ENCODE measurements around the gene DDR2.

GRCh38 chr1:162753001-162753658 is 120.9 kb downstream of the DDR2 start:
- TF ChIP-seq, protein P1, sequence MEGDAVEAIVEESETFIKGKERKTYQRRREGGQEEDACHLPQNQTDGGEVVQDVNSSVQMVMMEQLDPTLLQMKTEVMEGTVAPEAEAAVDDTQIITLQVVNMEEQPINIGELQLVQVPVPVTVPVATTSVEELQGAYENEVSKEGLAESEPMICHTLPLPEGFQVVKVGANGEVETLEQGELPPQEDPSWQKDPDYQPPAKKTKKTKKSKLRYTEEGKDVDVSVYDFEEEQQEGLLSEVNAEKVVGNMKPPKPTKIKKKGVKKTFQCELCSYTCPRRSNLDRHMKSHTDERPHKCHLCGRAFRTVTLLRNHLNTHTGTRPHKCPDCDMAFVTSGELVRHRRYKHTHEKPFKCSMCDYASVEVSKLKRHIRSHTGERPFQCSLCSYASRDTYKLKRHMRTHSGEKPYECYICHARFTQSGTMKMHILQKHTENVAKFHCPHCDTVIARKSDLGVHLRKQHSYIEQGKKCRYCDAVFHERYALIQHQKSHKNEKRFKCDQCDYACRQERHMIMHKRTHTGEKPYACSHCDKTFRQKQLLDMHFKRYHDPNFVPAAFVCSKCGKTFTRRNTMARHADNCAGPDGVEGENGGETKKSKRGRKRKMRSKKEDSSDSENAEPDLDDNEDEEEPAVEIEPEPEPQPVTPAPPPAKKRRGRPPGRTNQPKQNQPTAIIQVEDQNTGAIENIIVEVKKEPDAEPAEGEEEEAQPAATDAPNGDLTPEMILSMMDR (conservative IDR thresholded peaks at IDR 0.05; ENCODE audit: low read length), result no peak
- TF ChIP-seq EZH2phosphoT487 (IDR thresholded peaks at IDR 0.05; ENCODE audit: borderline replicate concordance, low read depth, low read length), result no peak

All from OCI-LY7 (cell line).